Caki2 (cell line): Measurements from ENCODE around the gene RGS4. TPM values are rescaled to one million over a fixed set of nuclear protein-coding genes. Genes with fewer than 3 reads are reported as not detected.
"Not testable (repeated sequence)": the region's sequence is repeated elsewhere in the genome, so short reads cannot be mapped to it uniquely, and the experiment has no call there.

Source experiments
- DNase-seq: peaks from one replicate; pipeline ENCODE4 v3.0.0-alpha.2; 2015; ENCODE audit warnings: low read depth
- in situ Hi-C: cut with HindIII; loops from 2 replicates; pipeline ENCODE4 v1.10.0; 2016; ENCODE audit warnings: low sequenced_read_pairs, low pct_unique_long_range_greater_than_20kb, mixed read lengths
- total RNA-seq: library from RNA; depleted of rRNA; stranded (reverse); fragments of >200 nt; shearing (Covaris generic); gene quantifications from 2 replicates; pipeline ENCODE4 v1.2.3, GENCODE V29; 2014; ENCODE audit warnings: low replicate concordance; rRNA removed

Gene RGS4
- total RNA-seq, 1 experiment from 2014 or later: 2.8 TPM

DNA sequence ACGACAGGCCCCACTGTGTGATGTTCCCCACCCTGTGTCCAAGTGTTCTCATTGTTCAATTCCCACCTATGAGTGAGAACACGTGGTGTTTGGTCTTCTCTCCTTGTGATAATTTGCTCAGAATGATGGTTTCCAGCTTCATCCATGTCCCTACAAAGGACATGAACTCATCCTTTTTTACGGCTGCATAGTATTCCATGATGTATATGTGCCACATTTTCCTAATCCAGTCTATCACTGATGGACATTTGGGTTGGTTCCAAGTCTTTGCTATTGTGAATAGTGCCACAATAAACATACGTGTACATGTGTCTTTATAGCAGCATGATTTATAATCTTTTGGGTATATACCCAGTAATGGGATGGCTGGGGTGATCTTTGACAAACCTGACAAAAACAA, 20.0 kb downstream of the RGS4 start:
- DNase-seq, in situ Hi-C loops: not testable (repeated sequence)

DNA sequence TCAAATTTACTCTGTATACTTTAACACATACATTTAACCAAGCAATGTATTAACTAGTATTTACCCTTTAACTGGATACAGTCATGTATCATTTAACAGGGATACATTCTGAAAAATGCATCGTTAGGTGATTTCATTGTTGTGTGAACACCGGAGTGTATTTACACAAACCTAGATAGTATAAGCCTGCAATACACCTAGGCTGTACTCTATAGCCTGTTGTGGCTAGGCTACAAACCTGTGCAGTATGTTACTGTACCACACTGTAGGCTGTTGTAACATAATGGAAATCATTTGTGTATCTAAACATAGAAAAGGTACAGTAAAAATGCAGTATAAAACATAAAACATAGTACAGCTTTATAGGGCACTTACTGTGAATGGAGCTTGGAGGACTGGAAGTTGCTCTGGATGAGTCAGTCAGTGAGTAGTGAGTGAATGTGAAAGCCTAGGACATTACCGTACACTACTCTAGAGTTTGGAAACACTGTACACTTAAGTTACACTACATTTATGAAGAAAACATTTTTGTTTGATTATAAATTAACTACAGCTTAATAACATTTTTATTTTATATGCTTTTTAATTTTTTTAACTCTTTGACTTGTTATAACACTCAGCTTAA, 21.3 kb downstream of the RGS4 start:
- in situ Hi-C loops: no loop called here
- DNase-seq: no peak

DNA sequence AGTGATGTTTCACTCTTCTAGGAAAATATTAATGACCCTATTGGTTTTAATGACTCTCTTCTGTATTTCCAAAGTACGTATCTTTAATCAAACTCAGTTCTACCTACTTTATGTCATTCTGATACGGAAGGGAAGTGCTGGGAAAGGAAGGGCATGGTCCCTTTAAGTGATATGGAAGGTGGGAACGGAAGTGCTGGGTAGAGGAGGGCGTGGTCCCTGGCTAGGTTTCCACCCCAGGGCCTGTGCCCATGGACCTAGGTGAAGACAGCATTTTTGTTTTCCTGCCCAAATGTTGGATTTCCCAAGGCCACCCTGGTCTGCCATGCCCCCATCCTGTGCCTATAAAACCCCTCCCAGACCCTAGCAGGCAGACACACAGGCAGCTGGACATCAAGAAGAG, 24.0 kb downstream of the RGS4 start:
- DNase-seq: no peak
- in situ Hi-C loops: no loop called here

DNA sequence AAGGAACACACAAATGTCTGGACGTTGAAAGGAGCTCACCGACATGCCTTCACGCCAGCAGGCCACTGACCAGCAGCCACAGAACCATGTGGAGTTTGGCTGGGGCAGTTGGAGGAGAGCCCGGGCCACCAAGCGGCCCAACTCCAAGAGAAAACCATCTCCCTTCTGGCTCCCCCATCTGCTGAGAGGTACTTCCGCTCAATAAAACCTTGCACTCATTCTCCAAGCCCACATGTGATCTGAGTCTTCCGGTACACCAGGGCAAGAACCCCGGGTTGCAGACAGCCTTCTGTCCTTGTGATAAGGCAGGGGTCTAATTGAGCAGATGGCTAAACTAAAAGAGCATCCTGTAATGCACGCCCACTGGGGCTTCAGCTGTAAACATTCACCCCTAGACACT, 24.4 kb downstream of the RGS4 start:
- in situ Hi-C loops: no loop called here
- DNase-seq: no peak

DNA sequence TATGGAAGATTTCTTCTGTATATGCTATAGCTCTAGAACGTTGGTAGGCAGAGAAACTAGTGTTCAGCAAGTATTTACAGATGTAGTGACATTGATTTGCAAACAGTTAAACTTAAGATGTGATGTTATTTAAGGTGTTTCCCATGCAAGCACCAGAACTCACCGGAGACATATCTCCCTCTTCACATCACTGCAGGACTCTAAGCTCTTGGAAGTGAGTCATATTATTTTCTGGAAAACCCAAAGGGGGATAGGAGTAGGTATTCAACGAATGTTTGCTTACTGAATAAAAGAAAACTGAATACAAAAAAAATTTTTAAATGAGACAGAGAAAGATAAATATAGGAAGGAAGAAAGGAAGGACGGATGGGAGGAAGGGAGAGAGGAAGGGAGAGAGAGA, 25.0 kb downstream of the RGS4 start:
- in situ Hi-C loops: no loop called here
- DNase-seq: no peak

DNA sequence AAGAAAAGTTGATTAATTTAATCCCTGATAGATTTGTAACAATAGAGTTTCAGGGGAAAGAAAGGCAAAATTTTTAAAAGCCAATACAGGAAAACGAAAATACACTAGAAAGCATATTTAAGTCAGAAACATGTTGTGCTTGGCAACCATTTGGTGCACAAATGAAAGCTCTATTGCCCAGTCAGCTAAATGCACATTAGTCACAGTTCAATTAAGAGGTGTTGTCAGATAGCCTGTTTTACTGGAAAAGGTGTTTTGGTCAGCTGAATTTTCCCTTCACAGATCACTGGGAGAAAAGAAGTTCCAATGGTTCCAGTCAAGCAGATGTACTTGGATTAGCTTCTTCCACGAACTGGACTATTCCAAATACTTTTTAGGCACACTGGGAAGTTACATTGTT, 25.4 kb downstream of the RGS4 start:
- in situ Hi-C loops: no loop called here
- no peak for DNase-seq

DNA sequence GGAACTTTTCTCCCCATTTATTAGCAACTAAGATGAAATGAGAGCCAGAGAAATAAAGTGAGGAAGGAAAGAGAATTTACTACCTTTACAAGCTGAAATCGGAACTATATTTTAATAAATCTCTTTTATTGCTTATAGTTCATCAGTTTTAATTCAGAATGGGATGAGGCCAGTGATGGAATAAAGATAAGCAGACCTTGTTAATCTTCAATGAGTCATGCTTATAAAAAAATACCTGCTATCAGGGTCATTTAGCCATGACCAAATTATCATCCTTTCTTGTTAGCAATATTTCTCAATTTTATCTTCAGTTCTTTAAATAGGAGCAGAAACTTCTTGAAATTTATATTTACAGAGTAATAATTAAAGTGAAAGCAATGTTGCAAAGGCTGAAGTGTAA, 26.1 kb downstream of the RGS4 start:
- in situ Hi-C loops: no loop called here
- DNase-seq: no peak

DNA sequence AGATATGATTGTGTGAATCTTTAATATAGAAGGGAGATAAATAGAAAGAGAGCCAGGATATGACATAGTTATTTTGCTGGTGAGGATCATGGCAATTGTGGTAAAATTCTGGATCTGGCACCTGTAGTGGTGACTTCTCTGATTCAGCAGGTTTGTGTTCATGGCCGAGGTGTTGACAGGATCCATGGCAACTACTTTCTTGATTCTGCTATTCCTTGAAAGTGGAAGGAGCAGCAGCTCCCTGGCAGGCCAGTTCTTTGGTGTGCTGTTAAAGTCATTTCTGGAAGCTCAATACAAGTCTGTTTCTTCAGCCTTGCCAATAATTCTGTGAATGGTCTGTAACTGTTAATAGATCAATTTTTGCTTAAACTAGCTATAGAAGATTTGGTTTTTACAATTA, 33.4 kb downstream of the RGS4 start:
- in situ Hi-C loops: no loop called here
- DNase-seq: no peak

DNA sequence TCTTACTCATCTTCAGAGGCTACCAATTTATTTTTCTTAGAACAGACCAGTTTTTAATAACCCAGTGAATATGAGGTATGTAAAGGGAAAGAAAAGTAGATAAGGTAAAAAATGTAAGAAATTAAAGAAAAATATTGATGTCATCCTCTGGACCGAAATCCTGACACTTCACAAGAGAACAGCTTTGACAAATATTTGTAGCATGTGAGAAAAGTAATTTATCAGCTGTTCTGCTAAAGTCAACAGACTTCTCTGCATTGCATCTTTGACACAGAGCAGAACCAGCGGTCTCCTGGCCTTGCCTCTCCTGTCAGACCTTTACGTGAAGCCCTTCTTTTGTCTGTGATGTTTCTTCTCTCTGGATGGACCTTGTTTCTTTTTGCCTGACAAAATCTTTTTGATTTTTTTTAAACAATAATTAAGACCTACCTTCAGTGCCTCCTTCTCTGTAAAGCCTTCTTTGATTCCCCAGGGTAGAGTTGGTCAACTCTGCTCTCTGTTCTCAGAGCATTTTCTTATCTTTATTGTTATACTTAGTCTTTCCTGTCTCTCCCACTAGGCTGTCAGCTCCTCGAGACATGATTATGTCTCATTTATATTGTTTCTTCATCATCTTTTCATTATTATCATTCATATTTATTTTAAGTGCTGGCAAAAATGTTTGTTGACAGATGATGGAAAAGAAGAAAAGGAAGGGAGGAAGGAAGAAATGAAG, 35.4 kb downstream of the RGS4 start:
- in situ Hi-C loops: no loop called here
- no peak for DNase-seq

DNA sequence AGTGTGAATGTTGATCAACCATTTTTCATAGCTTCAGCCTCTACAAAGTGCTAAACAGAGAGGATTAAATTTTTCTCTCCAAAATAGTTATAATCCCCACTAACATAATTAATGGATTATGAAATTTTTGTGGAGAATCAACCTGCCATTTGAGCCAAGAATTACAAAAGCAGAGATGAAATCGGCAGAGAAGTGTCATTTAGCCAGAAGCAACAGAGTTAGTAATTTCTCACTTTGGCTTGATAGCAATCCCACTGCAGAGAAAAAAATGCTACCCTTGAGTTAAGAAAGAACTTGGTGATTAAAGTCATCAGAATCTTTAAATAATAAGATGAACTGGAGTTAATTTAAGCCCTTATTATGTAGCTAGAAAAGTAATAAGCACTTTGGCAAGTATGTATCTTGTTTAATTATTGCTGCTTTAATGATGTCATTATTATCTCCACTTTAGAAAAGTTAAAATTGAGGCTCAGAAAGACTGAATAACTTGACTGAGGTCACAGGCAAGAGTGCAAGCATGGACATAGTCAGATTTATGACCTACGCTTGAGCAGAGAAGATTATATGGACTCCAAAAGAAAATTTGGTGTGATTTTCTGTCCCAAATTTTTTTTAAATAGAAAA, 37.3 kb downstream of the RGS4 start:
- DNase-seq: no peak
- in situ Hi-C loops: no loop called here

DNA sequence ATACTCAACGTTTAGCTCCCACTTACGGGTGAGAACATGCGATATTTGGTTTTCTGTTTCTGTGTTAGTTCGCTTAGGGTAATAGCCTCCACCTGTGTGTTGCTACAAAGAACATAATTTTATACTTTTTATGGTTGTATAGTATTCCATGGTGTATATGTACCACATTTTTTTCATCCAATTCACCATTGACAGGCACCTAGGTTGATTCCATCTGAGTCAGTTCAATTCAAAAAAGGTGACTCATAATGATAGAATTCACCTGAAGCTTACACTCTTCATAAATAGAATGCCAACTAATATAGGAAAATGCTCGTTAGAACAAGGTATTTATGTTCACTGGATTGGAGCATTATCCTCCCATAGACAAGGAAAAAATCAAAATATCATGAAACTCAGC, 38.5 kb downstream of the RGS4 start:
- in situ Hi-C loops: no loop called here
- no peak for DNase-seq

DNA sequence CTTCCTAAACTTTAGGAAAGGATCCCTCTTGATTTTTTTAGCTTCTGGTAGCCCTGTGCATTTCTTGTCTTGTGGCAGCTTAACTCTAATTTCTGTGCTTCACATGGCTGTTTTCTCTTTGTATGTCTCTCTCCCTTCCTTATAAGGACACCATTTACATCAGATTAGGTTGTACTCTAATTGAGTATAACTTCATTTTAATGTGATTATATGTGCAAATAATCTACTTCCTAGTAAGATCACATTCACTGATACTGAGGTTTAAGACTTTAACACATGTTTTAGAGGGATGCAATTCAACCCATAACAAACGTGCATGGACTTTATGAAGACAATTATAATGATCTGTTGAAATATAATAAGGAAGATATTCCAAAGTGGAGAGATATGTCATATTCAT, 46.7 kb downstream of the RGS4 start:
- DNase-seq: no peak
- in situ Hi-C loops: no loop called here

DNA sequence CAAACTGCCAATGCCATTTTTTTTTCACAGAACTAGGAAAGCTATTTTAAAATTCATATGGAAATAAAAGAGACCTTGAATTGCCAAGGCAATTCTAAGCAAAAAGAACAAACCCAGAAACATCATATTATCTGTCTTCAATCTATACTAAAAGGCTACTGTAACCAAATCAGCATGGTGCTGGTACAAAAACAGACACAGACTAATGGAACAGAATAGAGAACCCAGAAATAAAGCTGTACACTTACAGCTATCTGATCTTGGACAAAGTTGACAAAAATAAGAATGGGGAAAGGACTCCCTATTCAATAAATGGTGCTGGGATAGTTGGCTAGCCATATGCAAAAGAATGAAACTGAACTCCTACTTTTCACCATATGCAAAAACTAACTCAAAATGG, 50.5 kb downstream of the RGS4 start:
- in situ Hi-C loops: no loop called here
- DNase-seq: no peak

DNA sequence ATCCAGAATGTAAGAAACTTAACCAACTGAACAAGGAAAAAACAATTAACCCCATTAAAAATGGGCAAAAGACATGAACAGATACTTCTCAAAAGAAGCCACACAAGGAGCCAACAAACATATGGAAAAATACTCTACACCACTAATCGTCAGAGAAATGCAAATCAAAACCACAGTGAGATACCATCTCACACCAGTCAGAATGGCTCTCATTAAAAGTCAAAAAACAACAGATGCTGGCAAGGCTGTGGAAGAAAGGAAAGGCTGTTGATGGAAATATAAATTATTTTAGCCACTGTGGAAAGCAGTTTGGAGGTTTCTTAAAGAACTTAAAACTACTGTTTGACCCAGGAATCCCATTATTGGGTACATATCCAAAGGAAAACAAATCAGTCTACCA, 51.2 kb downstream of the RGS4 start:
- DNase-seq: no peak

DNA sequence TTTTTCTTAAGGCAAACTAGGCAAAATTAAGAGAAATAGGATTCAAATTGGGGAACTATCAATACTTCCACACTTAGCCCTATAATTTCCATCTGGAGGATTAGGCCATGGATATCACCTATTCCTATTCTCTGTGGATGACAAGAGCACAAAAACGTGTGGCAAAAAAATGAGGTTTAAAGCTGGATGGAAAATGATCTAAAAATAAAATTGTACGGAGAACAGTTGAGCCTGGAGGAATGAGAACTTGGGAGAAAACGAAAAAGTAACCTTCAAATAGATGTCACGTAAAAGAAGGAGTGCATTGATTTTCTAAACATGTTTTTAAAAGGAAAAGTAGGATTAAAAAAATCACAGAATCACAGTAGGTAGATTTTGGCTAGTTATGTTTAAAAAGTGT, 55.7 kb downstream of the RGS4 start:
- DNase-seq: no peak
- in situ Hi-C loops: no loop called here

More for the DNA sequence above, 51.2 kb downstream of the RGS4 start:
- in situ Hi-C loops: no loop called here

Other genes with a start within 250 kb of the RGS4 start
- gene CCDC190, start 208.2 kb upstream of the RGS4 start, total RNA-seq: not detected in 2 replicates
- 4.0 and 4.7 TPM in 2 replicates for gene RGS5, start 133.6 kb downstream of the RGS4 start, total RNA-seq